Measurements from ENCODE around the gene LYPD6B. TPM values are rescaled to one million over a fixed set of nuclear protein-coding genes. Genes with fewer than 3 reads are reported as not detected.

Gene LYPD6B
- total RNA-seq, 1 experiment from 2014 or later = 6.1 TPM

GRCh38 chr2:149259136-149259535, 220.6 kb downstream of the LYPD6B start:
- H3K9me2 ChIP-seq (ENCODE audit: insufficient read depth) = no peaks in the 10 kb centered on the region
- H3K9me3 ChIP-seq (ENCODE audit: control insufficient read depth in 1 of 2, insufficient read depth in 1 of 2, low read depth in 1 of 2, low read length in 2 of 2) = no peaks in the 10 kb centered on the region
- H3K4me1 ChIP-seq (ENCODE audit: control insufficient read depth in 1 of 2, insufficient read depth in 2 of 2, low read length in 2 of 2) = no peaks in the 10 kb centered on the region
- H3K27me3 ChIP-seq (ENCODE audit: insufficient read depth, low read length) = no peaks in the 10 kb centered on the region
- no peaks in the 10 kb centered on the region for H3K36me3 ChIP-seq (ENCODE audit: control insufficient read depth in 1 of 2, insufficient read depth in 2 of 2, low read length in 2 of 2)
- CTCF ChIA-PET = no interaction called here
- ATAC-seq (no peak), DNase-seq (ENCODE audit: low read depth, low spot score) (no peak)
- no peaks in the 10 kb centered on the region for H3K79me2 ChIP-seq (ENCODE audit: insufficient read depth, low read length)
- intact Hi-C loops (cut with micrococcal nuclease) = no loop called here
- no peaks in the 10 kb centered on the region for H4K20me1 ChIP-seq (ENCODE audit: insufficient read depth)
- RAD21 ChIA-PET (ENCODE audit: low non-redundant PET in 1 of 2, low total read pairs in 2 of 2, uncharacterized antibody in 2 of 2, unreplicated experiment in 2 of 2) = no interaction called here
- TF ChIP-seq RAD21 (IDR thresholded peaks at IDR 0.05; ENCODE audit: low read depth) (no peak), ZFX (IDR thresholded peaks at IDR 0.05) (no peak), EZH2 (IDR thresholded peaks at IDR 0.05) (no peak), ZBTB33 (IDR thresholded peaks at IDR 0.05; ENCODE audit: extremely low read depth, insufficient replicate concordance, low read length) (no peak), ATF3 (IDR thresholded peaks at IDR 0.05) (no peak), TCF7L2 (IDR thresholded peaks at IDR 0.05; ENCODE audit: borderline replicate concordance, extremely low read depth, insufficient read depth, insufficient read length) (no peak), ELF1 (IDR thresholded peaks at IDR 0.05; ENCODE audit: borderline replicate concordance, low read depth) (no peak), MAX (IDR thresholded peaks at IDR 0.05) (no peak), JUND (IDR thresholded peaks at IDR 0.05) (no peak), EGR1 (IDR thresholded peaks at IDR 0.05; ENCODE audit: low read depth) (no peak), YY1 (IDR thresholded peaks at IDR 0.05; ENCODE audit: extremely low read depth, insufficient replicate concordance, low read depth, low read length) (no peak), CBX3 (IDR thresholded peaks at IDR 0.05; ENCODE audit: low read depth) (no peak), FOSL1 (IDR thresholded peaks at IDR 0.05; ENCODE audit: low read depth) (no peak), SP1 (IDR thresholded peaks at IDR 0.05; ENCODE audit: low read depth) (no peak), ZNF274 (IDR thresholded peaks at IDR 0.05; ENCODE audit: low read depth, low read length) (no peak), SRF (IDR thresholded peaks at IDR 0.05; ENCODE audit: low read depth) (no peak), SIN3A (IDR thresholded peaks at IDR 0.05; ENCODE audit: low read depth) (no peak), POLR2AphosphoS5 (IDR thresholded peaks at IDR 0.05; ENCODE audit: low read depth, low read length) (no peak)
- TF ChIP-seq, protein P1, sequence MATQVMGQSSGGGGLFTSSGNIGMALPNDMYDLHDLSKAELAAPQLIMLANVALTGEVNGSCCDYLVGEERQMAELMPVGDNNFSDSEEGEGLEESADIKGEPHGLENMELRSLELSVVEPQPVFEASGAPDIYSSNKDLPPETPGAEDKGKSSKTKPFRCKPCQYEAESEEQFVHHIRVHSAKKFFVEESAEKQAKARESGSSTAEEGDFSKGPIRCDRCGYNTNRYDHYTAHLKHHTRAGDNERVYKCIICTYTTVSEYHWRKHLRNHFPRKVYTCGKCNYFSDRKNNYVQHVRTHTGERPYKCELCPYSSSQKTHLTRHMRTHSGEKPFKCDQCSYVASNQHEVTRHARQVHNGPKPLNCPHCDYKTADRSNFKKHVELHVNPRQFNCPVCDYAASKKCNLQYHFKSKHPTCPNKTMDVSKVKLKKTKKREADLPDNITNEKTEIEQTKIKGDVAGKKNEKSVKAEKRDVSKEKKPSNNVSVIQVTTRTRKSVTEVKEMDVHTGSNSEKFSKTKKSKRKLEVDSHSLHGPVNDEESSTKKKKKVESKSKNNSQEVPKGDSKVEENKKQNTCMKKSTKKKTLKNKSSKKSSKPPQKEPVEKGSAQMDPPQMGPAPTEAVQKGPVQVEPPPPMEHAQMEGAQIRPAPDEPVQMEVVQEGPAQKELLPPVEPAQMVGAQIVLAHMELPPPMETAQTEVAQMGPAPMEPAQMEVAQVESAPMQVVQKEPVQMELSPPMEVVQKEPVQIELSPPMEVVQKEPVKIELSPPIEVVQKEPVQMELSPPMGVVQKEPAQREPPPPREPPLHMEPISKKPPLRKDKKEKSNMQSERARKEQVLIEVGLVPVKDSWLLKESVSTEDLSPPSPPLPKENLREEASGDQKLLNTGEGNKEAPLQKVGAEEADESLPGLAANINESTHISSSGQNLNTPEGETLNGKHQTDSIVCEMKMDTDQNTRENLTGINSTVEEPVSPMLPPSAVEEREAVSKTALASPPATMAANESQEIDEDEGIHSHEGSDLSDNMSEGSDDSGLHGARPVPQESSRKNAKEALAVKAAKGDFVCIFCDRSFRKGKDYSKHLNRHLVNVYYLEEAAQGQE (IDR thresholded peaks at IDR 0.05; ENCODE audit: low read depth) = no peak
- TF ChIP-seq, protein P2, sequence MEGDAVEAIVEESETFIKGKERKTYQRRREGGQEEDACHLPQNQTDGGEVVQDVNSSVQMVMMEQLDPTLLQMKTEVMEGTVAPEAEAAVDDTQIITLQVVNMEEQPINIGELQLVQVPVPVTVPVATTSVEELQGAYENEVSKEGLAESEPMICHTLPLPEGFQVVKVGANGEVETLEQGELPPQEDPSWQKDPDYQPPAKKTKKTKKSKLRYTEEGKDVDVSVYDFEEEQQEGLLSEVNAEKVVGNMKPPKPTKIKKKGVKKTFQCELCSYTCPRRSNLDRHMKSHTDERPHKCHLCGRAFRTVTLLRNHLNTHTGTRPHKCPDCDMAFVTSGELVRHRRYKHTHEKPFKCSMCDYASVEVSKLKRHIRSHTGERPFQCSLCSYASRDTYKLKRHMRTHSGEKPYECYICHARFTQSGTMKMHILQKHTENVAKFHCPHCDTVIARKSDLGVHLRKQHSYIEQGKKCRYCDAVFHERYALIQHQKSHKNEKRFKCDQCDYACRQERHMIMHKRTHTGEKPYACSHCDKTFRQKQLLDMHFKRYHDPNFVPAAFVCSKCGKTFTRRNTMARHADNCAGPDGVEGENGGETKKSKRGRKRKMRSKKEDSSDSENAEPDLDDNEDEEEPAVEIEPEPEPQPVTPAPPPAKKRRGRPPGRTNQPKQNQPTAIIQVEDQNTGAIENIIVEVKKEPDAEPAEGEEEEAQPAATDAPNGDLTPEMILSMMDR (IDR thresholded peaks at IDR 0.05 in 2 of 3, conservative IDR thresholded peaks at IDR 0.05 in 1 of 3; ENCODE audit: borderline replicate concordance in 1 of 3, insufficient read depth in 1 of 3, low read depth in 2 of 3, low read length in 2 of 3) = no peak
- H3K9ac ChIP-seq (ENCODE audit: low read length) = no peak overlapping the region
- H2AFZ ChIP-seq (ENCODE audit: low read depth, low read length, poor library complexity, severe bottlenecking) = no peak overlapping the region
- H3K27ac ChIP-seq (ENCODE audit: low read depth, low read length) = no peak overlapping the region
- POLR2A ChIA-PET = no interaction called here
- BruUV-seq (replicated peaks) = no TSS peak
- no peak overlapping the region for H3K4me3 ChIP-seq (replicated peaks in 1 of 2; ENCODE audit: low read depth in 1 of 2, low read length in 2 of 2)
- H3K4me2 ChIP-seq (ENCODE audit: low read length) = no peak overlapping the region
